HAP-1 (cell line): ENCODE data around the gene PUM1.
"Not testable (repeated sequence)": the region's sequence is repeated elsewhere in the genome, so short reads cannot be mapped to it uniquely, and the experiment has no call there.

Experiments used
- DNase-seq, 2 experiments: peaks; one replicate each; pipeline ENCODE4 v3.0.0-alpha.2; 2016 to 2020; ENCODE audit warnings: low spot score in 2 of 2
- H3K27me3 ChIP-seq: fragments of 250-450 bp; sonication (Bioruptor Pico); 2 replicates; pipeline ENCODE4 v1.5.1; 2020; ENCODE audit warnings: low read depth, mild to moderate bottlenecking, moderate library complexity
- H3K36me3 ChIP-seq: fragments of 250-450 bp; sonication (Bioruptor Pico); replicated peaks from 2 replicates; pipeline ENCODE4 v1.5.1; 2020; ENCODE audit warnings: mild to moderate bottlenecking
- H3K4me1 ChIP-seq: fragments of 250-450 bp; sonication (Bioruptor Pico); 2 replicates; pipeline ENCODE4 v1.5.1; 2020; ENCODE audit warnings: mild to moderate bottlenecking
- H3K4me3 ChIP-seq: fragments of 250-450 bp; sonication (Bioruptor Pico); 2 replicates; pipeline ENCODE4 v1.5.1; 2020; ENCODE audit warnings: mild to moderate bottlenecking, moderate library complexity
- H3K9me3 ChIP-seq: fragments of 250-450 bp; sonication (Bioruptor Pico); 2 replicates; pipeline ENCODE4 v1.5.1; 2020; ENCODE audit warnings: mild to moderate bottlenecking, moderate library complexity
- in situ Hi-C: fragments of 300-500 bp; cut with MboI; formaldehyde crosslinking; loops from 3 replicates; pipeline ENCODE4 v1.14.3; 2020; ENCODE audit warnings: low sequenced_read_pairs, inconsistent platforms, mixed read lengths

Gene PUM1

DNA sequence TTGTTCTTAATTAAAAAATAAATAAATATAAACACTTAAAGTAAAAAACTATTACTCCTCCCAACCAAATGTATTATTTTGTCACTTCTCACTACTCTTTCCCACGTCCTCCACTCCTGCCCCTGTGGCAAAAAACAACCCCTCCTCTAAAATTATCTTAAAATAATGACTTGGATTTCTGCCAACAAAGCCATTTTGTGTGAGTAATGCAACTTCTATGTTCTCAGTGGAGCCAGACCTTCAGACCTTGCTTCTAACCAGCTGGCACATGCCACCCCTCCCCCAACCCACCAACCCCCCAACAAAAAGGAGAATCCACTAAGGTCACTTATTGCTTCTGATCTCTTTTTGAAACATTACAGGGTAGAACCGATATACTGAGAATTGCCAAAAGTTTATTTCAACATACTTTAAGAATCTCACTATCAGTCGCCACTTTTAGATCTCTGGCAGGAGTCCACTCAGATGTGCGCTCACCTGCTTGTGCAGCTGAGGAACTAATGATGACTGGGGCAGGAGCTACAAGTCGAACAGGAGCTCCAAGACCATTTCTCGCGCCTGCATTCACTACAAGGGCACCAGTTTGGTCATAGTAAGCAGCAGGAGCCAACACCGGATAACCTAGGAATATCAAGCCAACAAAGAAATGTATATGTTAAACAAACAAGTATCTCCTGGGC is 98.7 kb downstream of the PUM1 start:
- Histone ChIP-seq H3K4me3 (no peak overlapping the region), H3K36me3 (peaks cover 92% of the 10 kb centered on the region), H3K9me3 (no peaks in the 10 kb centered on the region), H3K27me3 (no peaks in the 10 kb centered on the region), H3K4me1 (no peaks in the 10 kb centered on the region)
- in situ Hi-C loops, result no loop called here
- DNase-seq, result no peak

- Histone ChIP-seq H3K36me3 (peaks cover 89% of the 10 kb centered on the region), H3K4me1 (no peaks in the 10 kb centered on the region), H3K4me3 (no peak overlapping the region), H3K27me3 (no peaks in the 10 kb centered on the region), H3K9me3 (no peaks in the 10 kb centered on the region)
- in situ Hi-C loops, result no loop called here
- DNase-seq, result no peak
These were observed 99.5 kb downstream of the PUM1 start for GRCh38 chr1:30965924-30966599.

DNA sequence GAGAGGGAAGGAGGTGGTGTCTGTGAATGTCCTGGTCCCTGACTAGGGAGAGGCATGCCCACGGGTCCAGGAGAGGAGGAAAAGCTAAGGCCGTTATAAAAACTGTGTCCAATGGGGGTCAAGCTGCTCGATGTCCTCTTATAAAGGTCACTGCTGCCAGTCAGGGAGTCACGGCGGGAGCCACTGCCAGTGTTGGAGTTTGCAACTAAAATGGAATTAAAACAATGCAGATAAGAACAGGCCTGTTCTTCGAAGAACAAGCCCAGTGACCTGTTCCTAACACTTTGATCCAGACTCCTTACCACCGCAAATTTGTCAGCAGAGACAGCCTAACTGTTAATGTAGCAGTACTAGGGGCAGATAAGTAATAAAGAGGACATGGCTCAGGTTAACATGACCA is 100.8 kb downstream of the PUM1 start:
- Histone ChIP-seq H3K36me3 (peaks cover 85% of the 10 kb centered on the region), H3K4me1 (no peaks in the 10 kb centered on the region), H3K27me3 (no peaks in the 10 kb centered on the region), H3K9me3 (no peaks in the 10 kb centered on the region), H3K4me3 (no peak overlapping the region)
- DNase-seq, result no peak
- in situ Hi-C loops, result no loop called here

DNA sequence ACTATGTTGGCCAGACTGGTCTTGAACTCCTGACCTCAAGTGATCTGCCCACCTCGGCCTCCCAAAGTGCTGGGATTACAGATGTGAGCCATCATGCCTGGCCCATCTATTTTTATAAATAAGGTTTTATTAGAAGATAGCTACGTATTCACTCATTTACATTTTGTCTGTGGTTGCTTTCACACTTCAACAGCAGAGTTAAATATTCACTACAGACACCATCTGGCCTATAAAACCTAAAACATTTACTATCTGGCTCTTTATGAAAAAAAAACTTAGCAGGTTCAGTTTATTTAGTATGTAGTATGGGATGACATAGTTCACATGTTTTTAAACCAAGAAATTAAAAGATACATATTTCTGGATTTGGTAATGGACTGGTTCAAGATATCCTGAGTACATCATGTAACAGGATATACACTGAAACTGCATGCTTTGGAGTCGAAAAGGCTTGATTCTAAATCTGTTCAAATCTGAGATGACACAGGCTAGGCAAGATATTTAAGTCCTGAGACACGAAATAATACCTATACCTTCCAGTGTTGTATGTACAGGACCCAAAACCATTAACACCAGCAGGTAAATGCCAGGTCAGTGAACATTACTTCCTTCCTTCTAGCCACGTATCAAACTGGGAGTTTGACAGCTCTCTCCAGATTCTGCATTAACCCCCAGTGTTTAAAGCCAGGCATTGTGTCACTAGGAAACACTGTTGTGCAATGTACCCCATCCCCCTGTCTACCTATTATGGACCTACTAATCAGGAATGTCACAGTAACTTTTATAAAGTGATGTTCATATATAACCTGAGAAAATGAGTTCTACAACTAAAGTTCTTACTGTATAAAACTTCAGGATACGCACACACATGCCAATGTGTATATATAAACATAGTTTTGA is 102.7 kb downstream of the PUM1 start:
- Histone ChIP-seq H3K9me3 (no peaks in the 10 kb centered on the region), H3K27me3 (no peaks in the 10 kb centered on the region), H3K36me3 (peaks cover 85% of the 10 kb centered on the region), H3K4me1 (no peaks in the 10 kb centered on the region), H3K4me3 (no peak overlapping the region)
- DNase-seq, result no peak
- in situ Hi-C loops, result no loop called here

DNA sequence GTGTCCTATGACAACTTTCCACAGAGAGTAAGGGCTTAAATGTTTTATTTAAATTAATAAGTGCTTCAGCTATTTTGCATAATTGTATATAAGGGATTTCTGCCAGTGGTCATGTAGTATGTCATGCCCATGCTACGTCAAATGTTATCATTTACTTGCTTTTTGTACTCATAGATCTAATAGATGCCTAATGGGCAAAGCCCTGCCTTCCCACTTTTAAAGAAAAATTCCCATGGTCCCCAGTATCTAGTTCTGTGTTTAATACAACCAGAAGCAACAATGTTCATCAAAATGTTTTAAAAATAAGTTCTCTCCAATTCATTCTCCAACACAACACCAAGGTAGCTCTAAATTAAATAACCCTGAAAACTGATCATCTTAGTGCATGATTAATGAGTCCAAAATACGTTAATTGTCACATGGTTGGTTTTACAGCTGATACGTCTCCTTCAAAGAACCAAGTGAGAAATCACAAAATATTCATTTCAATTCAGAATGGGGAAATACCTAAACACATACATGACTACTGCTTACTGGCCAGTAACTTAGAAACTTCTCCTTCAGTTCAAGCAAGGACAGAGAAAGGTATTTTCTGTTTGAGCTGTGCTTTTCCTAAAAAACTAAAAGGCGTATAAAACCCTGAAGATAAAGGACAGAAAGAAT is 107.8 kb downstream of the PUM1 start:
- no peaks in the 10 kb centered on the region for H3K4me1 ChIP-seq
- in situ Hi-C loops, result no loop called here
- no peaks in the 10 kb centered on the region for H3K27me3 ChIP-seq
- H3K9me3 ChIP-seq, result no peaks in the 10 kb centered on the region
- DNase-seq, result no peak
- peaks cover 68% of the 10 kb centered on the region for H3K36me3 ChIP-seq
- no peak overlapping the region for H3K4me3 ChIP-seq

GRCh38 chr1:30955448-30956015 is 110.0 kb downstream of the PUM1 start:
- in situ Hi-C loops, result no loop called here
- Histone ChIP-seq H3K36me3 (peaks cover 70% of the 10 kb centered on the region), H3K27me3 (no peaks in the 10 kb centered on the region), H3K9me3 (no peaks in the 10 kb centered on the region), H3K4me1 (no peaks in the 10 kb centered on the region), H3K4me3 (no peak overlapping the region)
- no peak for DNase-seq

DNA sequence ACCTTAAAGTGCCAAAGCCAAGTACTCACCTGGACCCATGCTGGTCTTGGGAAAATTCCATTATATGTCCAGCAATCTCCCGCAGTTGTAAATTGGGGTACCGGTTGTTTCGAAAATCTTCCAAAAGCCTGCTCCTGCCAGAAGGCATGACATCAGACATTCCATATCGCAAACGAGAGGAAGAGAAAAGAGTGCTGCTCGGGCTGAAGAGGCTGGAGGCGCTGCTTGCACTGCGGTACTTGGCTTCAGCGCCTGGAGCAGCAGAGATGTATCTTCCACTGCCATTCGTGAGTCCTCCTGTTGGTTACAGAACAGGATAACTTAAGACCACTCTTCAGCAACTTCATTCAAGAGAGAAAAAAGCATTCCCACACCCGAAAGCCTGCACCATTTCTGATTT is 111.8 kb downstream of the PUM1 start:
- no peaks in the 10 kb centered on the region for H3K4me1 ChIP-seq
- in situ Hi-C loops, result no loop called here
- H3K27me3 ChIP-seq, result no peaks in the 10 kb centered on the region
- H3K4me3 ChIP-seq, result no peak overlapping the region
- peaks cover 67% of the 10 kb centered on the region for H3K36me3 ChIP-seq
- no peaks in the 10 kb centered on the region for H3K9me3 ChIP-seq
- DNase-seq, result no peak

DNA sequence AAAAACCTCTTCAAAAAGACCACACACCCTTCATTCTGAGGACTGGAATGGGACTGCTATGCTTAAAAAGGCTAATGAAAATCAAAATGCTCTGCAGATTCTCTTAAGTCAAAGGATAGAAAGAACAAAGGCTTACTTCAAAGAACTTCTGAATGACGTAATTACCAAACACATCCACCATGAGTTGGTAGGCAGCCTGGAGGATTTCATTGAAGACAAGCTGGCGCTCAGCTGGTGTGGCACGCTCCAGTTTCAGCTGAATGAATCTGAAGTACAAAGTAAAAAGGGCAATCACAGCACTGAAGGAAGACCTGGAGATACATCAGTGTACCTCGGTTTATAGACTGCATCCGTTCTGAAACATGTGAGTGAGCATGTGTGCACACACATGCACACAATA is 113.4 kb downstream of the PUM1 start:
- in situ Hi-C loops, result no loop called here
- Histone ChIP-seq H3K27me3 (no peaks in the 10 kb centered on the region), H3K4me1 (no peaks in the 10 kb centered on the region), H3K4me3 (no peak overlapping the region), H3K9me3 (no peaks in the 10 kb centered on the region), H3K36me3 (peaks cover 69% of the 10 kb centered on the region)
- DNase-seq, result no peak

- Histone ChIP-seq H3K4me1 (no peaks in the 10 kb centered on the region), H3K27me3 (no peaks in the 10 kb centered on the region), H3K9me3 (no peaks in the 10 kb centered on the region), H3K36me3 (peaks cover 70% of the 10 kb centered on the region), H3K4me3 (no peak overlapping the region)
- in situ Hi-C loops, result no loop called here
- DNase-seq, result no peak
These were observed 114.8 kb downstream of the PUM1 start for GRCh38 chr1:30950700-30951099.

GRCh38 chr1:30950053-30950452 is 115.5 kb downstream of the PUM1 start:
- in situ Hi-C loops, result no loop called here
- H3K4me3 ChIP-seq, result no peak overlapping the region
- H3K4me1 ChIP-seq, result no peaks in the 10 kb centered on the region
- peaks cover 73% of the 10 kb centered on the region for H3K36me3 ChIP-seq
- no peaks in the 10 kb centered on the region for H3K27me3 ChIP-seq
- no peaks in the 10 kb centered on the region for H3K9me3 ChIP-seq
- no peak for DNase-seq

DNA sequence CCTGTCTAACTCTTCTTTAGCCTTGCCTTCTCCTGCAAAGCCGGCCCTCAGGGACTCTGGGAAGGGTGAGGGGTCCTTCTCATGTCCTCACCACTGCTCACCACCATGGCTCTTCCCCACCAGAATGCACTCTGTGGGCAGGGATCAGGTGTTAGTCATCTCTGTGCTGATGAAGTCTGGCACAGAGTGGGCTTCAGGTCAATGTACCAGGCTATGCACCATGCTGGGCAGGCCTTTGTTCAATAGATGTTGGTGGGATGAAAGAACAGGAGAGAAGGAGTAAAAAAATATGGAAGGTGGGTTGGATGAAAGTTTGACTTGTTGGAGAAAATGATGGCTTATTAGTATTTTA is 116.1 kb downstream of the PUM1 start:
- H3K27me3 ChIP-seq, H3K9me3 ChIP-seq, H3K4me3 ChIP-seq, in situ Hi-C loops, DNase-seq, H3K4me1 ChIP-seq: not testable (repeated sequence)
- H3K36me3 ChIP-seq, result peaks cover 76% of the 10 kb centered on the region

- H3K4me1 ChIP-seq, H3K9me3 ChIP-seq, H3K27me3 ChIP-seq, DNase-seq, H3K4me3 ChIP-seq, in situ Hi-C loops: not testable (repeated sequence)
- H3K36me3 ChIP-seq, result peaks cover 76% of the 10 kb centered on the region
These were observed 116.6 kb downstream of the PUM1 start for GRCh38 chr1:30948813-30949486.

DNA sequence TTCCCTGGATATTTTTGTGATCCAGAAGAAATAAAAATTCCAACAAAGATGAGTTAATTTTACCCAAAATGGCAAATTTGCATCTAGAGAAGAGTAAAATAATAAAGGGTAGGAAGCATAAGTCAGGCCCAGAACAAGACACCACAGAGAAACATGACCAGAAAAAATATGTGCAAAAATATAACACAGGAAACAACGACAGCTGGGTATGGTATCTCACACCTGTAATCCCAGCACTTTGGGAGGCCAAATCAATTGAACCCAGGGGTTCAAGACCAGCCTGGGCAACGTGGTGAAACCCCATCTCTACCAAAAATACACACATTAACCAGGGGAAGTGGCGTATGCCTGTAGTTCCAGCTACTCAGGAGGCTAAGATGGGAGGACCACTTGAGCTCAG is 117.2 kb downstream of the PUM1 start:
- Histone ChIP-seq H3K36me3 (peaks cover 76% of the 10 kb centered on the region), H3K4me1 (no peaks in the 10 kb centered on the region)
- in situ Hi-C loops, result no loop called here

More for the DNA sequence above, 117.2 kb downstream of the PUM1 start:
- Histone ChIP-seq H3K4me3 (no peak overlapping the region), H3K9me3 (no peaks in the 10 kb centered on the region), H3K27me3 (no peaks in the 10 kb centered on the region)
- no peak for DNase-seq
